Activated CD4-positive, alpha-beta T cell treated with anti-CD3 and anti-CD28 coated beads for 36 hours (primary cell): ENCODE measurements around the gene RAB4B. TPM values are rescaled to one million over a fixed set of nuclear protein-coding genes. Genes with fewer than 3 reads are reported as not detected.
"Not testable (repeated sequence)": the region's sequence is repeated elsewhere in the genome, so short reads cannot be mapped to it uniquely, and the experiment has no call there.

Source experiments
- ATAC-seq: fragments of 200-7000 bp; cut with Tn5 transposase; one replicate; pipeline ENCODE4 v1.10.0; 2021; ENCODE audit warnings: mild to moderate bottlenecking, moderate library complexity
- CTCF ChIA-PET: fragments of 350-600 bp; sonication (Branson Sonifier 250); formaldehyde crosslinking; loops from one replicate; lab custom pipeline; 2021; ENCODE audit warnings: antibody characterized with exemption; lab: Charles Lee
- POLR2A ChIA-PET: fragments of 350-600 bp; sonication (Branson Sonifier 250); formaldehyde crosslinking; loops from one replicate; lab custom pipeline; 2021; ENCODE audit warnings: antibody characterized with exemption, inconsistent platforms; lab: Charles Lee
- DNase-seq: peaks from one replicate; pipeline ENCODE4 v3.0.0-alpha.2; 2020
- H3K27ac Mint-ChIP-seq: one replicate; pipeline ENCODE4 v1.8.0; 2021; ENCODE audit warnings: mixed read lengths
- H3K27me3 Mint-ChIP-seq: one replicate; pipeline ENCODE4 v1.8.0; 2021; ENCODE audit warnings: mixed read lengths
- H3K36me3 Mint-ChIP-seq: one replicate; pipeline ENCODE4 v1.8.0; 2021; ENCODE audit warnings: low read depth, mixed read lengths
- H3K4me1 Mint-ChIP-seq: one replicate; pipeline ENCODE4 v1.8.0; 2021; ENCODE audit warnings: mixed read lengths
- H3K4me3 Mint-ChIP-seq: one replicate; pipeline ENCODE4 v1.8.0; 2021; ENCODE audit warnings: mild to moderate bottlenecking, moderate library complexity, mixed read lengths
- H3K9me3 Mint-ChIP-seq: one replicate; pipeline ENCODE4 v1.8.0; 2021; ENCODE audit warnings: low read depth, mixed read lengths
- intact Hi-C, 2 experiments: fragments of 100-400 bp; cut with DNase I in 1 of 2; cut with micrococcal nuclease in 1 of 2; formaldehyde crosslinking; loops; one replicate each; pipeline versions ENCODE4 v1.14.2 to v1.15.1; 2022 to 2024; cut with DNase I, micrococcal nuclease
- total RNA-seq, 2 experiments: library from RNA; stranded (reverse); gene quantifications; one replicate each; pipeline ENCODE4 v1.2.3, GENCODE V29; 2021

Gene RAB4B
- total RNA-seq, 2 experiments from 2014 or later = 26.4 to 33.7 TPM

DNA sequence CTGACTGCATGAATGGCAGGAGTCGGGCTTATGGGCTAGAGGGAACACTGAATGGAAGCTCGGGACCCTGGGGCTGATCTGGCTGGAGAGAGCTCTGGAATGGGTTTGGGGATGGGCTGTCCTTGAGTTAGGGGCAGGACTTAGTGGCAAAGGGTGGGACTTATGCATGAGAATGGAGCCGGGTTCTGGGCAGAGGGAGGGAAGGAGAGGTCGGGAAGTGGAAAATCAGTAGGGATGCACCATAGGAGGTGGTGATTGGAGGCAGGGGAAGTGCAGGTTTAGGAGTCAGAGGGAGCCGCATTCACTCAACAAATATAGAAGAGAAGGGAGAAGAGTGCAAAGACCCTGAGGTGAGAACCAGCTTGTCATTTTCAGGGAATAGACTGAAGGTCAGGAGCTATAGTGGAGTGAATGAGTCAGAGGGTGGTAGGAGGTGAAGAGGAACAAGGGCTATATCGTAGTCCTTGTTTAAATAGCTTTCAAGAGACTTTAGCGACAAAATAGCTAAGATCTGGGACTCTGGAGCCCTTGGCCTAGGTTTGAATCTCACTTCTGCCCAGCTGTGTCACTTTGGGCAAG, 748 bp downstream of the RAB4B start:
- peaks cover 11% of the 10 kb centered on the region for H3K36me3 Mint-ChIP-seq
- no peaks in the 10 kb centered on the region for H3K9me3 Mint-ChIP-seq
- no peaks in the 10 kb centered on the region for H3K27me3 Mint-ChIP-seq
- ATAC-seq (no peak), DNase-seq (no peak)
- peak overlapping the region; percentile 94 for H3K27ac Mint-ChIP-seq
- peaks cover 38% of the 10 kb centered on the region for H3K4me1 Mint-ChIP-seq
- POLR2A ChIA-PET = interaction anchor here (0.6 to 3.6 kb wide), 11 partner anchors 18 to 571 kb away, joined by 3 to 46 read pairs (median 4); partner anchors contain the start of genes ACTMAP, EGLN2, HNRNPUL1 and NUMBL
- CTCF ChIA-PET = interaction anchor here (0.7 to 4.5 kb wide), 16 partner anchors 8 to 485 kb away, joined by 3 to 47 read pairs (median 6); partner anchors contain the start of genes ACTMAP, COQ8B, EGLN2 and HNRNPUL1
- intact Hi-C loops = loop anchor here (1.0 to 2.0 kb wide), 13 partner anchors 20 to 619 kb away; partner anchors contain the start of genes COQ8B (in 2 of the 2), ACTMAP (in 1 of the 2), BCKDHA (in 1 of the 2) and C19orf47 (in 1 of the 2)
- H3K4me3 Mint-ChIP-seq = peak overlapping the region; percentile 84

GRCh38 chr19:40780582-40780981, 2.5 kb downstream of the RAB4B start:
- no peaks in the 10 kb centered on the region for H3K9me3 Mint-ChIP-seq
- H3K4me1 Mint-ChIP-seq = peaks cover 42% of the 10 kb centered on the region
- DNase-seq (no peak), ATAC-seq (no peak)
- intact Hi-C loops = no loop called here
- ChIA-PET POLR2A (no interaction called here), CTCF (interaction anchor here (4.5 kb wide), 1 partner anchor 17 kb away, joined by 47 read pairs; the partner anchor contains the start of gene EGLN2)
- no peaks in the 10 kb centered on the region for H3K27me3 Mint-ChIP-seq
- H3K4me3 Mint-ChIP-seq = no peak overlapping the region
- peak overlapping the region; percentile 69 for H3K27ac Mint-ChIP-seq
- H3K36me3 Mint-ChIP-seq = peaks cover 12% of the 10 kb centered on the region

GRCh38 chr19:40781140-40781539, 3.1 kb downstream of the RAB4B start:
- DNase-seq (no peak), ATAC-seq (no peak)
- Mint-ChIP-seq H3K4me1 (peaks cover 44% of the 10 kb centered on the region), H3K36me3 (peaks cover 13% of the 10 kb centered on the region), H3K9me3 (no peaks in the 10 kb centered on the region), H3K4me3 (no peak overlapping the region), H3K27me3 (no peaks in the 10 kb centered on the region), H3K27ac (no peak overlapping the region)
- ChIA-PET POLR2A (interaction anchor here (0.6 kb wide), 1 partner anchor 26 kb away, joined by 6 read pairs; no protein-coding TSS in a partner anchor), CTCF (no interaction called here)
- intact Hi-C loops = no loop called here

DNA sequence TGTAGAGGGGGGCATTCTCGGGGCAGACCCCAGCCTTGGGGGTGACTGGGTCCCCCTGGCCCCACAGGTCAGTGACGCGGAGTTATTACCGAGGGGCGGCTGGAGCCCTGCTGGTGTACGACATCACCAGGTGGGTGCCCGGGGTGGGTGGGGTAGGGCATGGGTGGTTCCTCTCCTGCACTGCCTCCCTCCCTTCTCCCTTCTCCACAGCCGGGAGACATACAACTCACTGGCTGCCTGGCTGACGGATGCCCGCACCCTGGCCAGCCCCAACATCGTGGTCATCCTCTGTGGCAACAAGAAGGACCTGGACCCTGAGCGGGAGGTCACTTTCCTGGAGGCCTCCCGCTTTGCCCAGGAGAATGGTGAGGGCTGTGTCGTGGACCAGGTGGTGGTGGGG, 5.7 kb downstream of the RAB4B start:
- H3K4me3 Mint-ChIP-seq = no peak overlapping the region
- H3K27ac Mint-ChIP-seq = no peak overlapping the region
- POLR2A ChIA-PET = no interaction called here
- no peak for ATAC-seq
- peaks cover 30% of the 10 kb centered on the region for H3K4me1 Mint-ChIP-seq
- H3K27me3 Mint-ChIP-seq = no peaks in the 10 kb centered on the region
- DNase-seq = no peak
- H3K36me3 Mint-ChIP-seq = peaks cover 16% of the 10 kb centered on the region
- CTCF ChIA-PET = interaction anchor here (1.0 kb wide), 1 partner anchor 37 kb away, joined by 3 read pairs; no protein-coding TSS in a partner anchor
- intact Hi-C loops = no loop called here
- H3K9me3 Mint-ChIP-seq = no peaks in the 10 kb centered on the region

GRCh38 chr19:40784146-40784545, 6.1 kb downstream of the RAB4B start:
- DNase-seq, H3K4me3 Mint-ChIP-seq, POLR2A ChIA-PET, ATAC-seq, H3K27me3 Mint-ChIP-seq, intact Hi-C loops, H3K9me3 Mint-ChIP-seq, H3K27ac Mint-ChIP-seq: not testable (repeated sequence)
- CTCF ChIA-PET = interaction anchor here (1.0 kb wide), 1 partner anchor 37 kb away, joined by 3 read pairs; no protein-coding TSS in a partner anchor
- peaks cover 16% of the 10 kb centered on the region for H3K36me3 Mint-ChIP-seq
- peaks cover 26% of the 10 kb centered on the region for H3K4me1 Mint-ChIP-seq

DNA sequence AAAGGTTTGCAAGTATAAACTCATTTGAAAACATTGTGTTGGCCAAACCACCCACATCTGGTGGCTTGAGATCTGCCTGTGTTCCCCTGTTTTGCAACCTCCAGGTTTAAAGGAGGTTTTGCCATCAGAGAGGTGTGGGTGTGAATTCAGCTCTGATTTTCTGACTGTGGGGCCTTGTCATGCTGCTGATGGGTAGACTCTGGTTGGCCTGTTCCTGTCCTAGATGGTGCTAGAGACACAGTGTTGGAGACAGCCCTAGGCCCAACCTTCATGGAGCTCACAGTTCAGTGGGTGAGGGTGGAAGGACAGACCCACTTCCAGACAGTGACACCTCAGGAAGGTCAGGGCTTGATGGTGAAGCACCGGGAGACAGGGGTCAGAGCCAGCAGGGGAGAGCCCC, 7.5 kb downstream of the RAB4B start:
- Mint-ChIP-seq H3K4me3 (no peak overlapping the region), H3K4me1 (peaks cover 12% of the 10 kb centered on the region), H3K36me3 (peaks cover 21% of the 10 kb centered on the region), H3K9me3 (no peaks in the 10 kb centered on the region), H3K27ac (no peak overlapping the region), H3K27me3 (no peaks in the 10 kb centered on the region)
- intact Hi-C loops = no loop called here
- DNase-seq = peak; percentile 22
- CTCF ChIA-PET = no interaction called here
- peak; percentile 86 for ATAC-seq
- POLR2A ChIA-PET = no interaction called here

- CTCF ChIA-PET = interaction anchor here (0.6 to 1.4 kb wide), 2 partner anchors 8 to 252 kb away, joined by 3 to 6 read pairs; partner anchors contain the start of gene RAB4B
Measured at GRCh38 chr19:40786060-40787037, 8.3 kb downstream of the RAB4B start.

GRCh38 chr19:40791349-40791748, 13.3 kb downstream of the RAB4B start:
- Mint-ChIP-seq H3K9me3 (no peaks in the 10 kb centered on the region), H3K27ac (no peak overlapping the region), H3K4me1 (peaks cover 20% of the 10 kb centered on the region), H3K27me3 (no peaks in the 10 kb centered on the region), H3K4me3 (no peak overlapping the region), H3K36me3 (peaks cover 11% of the 10 kb centered on the region)
- DNase-seq (no peak), ATAC-seq (no peak)
- intact Hi-C loops = loop anchor here in 1 of 2 experiments (10.0 kb wide), 1 partner anchor 507 kb away; the partner anchor contains the start of gene AKT2
- CTCF ChIA-PET = no interaction called here
- POLR2A ChIA-PET = no interaction called here

More at GRCh38 chr19:40786060-40787037, 8.3 kb downstream of the RAB4B start:
- peak overlapping the region; percentile 8 for H3K27ac Mint-ChIP-seq
- ATAC-seq = no peak
- H3K36me3 Mint-ChIP-seq = peaks cover 21% of the 10 kb centered on the region
- no peak overlapping the region for H3K4me3 Mint-ChIP-seq
- peaks cover 9% of the 10 kb centered on the region for H3K4me1 Mint-ChIP-seq
- intact Hi-C loops = no loop called here
- POLR2A ChIA-PET = interaction anchor here (0.5 to 0.6 kb wide), 2 partner anchors 15 to 25 kb away, joined by 3 to 4 read pairs; no protein-coding TSS in a partner anchor
- H3K9me3 Mint-ChIP-seq = no peaks in the 10 kb centered on the region
- no peak for DNase-seq
- no peaks in the 10 kb centered on the region for H3K27me3 Mint-ChIP-seq

DNA sequence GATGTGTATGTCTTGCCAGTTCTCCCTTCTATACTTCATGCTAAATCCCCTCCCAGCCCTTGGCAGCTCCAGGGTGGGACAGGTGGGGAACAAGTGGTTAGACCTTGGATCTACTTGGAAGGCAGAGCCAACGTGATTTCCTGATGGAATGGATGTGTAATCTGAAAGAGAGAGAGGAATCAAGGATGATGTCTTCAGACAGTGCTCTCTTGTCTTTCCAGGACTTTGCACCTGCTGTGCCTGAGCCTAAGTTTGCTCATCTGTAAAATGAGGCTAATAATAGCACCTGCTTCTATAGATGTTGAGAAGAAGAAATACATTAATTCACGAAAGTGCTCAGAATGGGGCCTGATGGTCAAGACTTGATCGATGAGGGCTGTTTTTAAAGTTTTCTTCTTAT, 13.9 kb downstream of the RAB4B start:
- ChIA-PET CTCF (interaction anchor here (2.0 kb wide), 1 partner anchor 14 kb away, joined by 7 read pairs; the partner anchor contains the start of gene RAB4B), POLR2A (no interaction called here)
- no peaks in the 10 kb centered on the region for H3K9me3 Mint-ChIP-seq
- ATAC-seq (no peak), DNase-seq (no peak)
- no peak overlapping the region for H3K4me3 Mint-ChIP-seq
- intact Hi-C loops = loop anchor here (1.0 to 10.0 kb wide), 2 partner anchors 38 to 507 kb away; partner anchors contain the start of gene AKT2 (in 1 of the 2)
- H3K4me1 Mint-ChIP-seq = peaks cover 23% of the 10 kb centered on the region
- peaks cover 10% of the 10 kb centered on the region for H3K36me3 Mint-ChIP-seq
- peak overlapping the region; percentile 68 for H3K27ac Mint-ChIP-seq
- H3K27me3 Mint-ChIP-seq = no peaks in the 10 kb centered on the region

GRCh38 chr19:40797166-40797962, 19.3 kb downstream of the RAB4B start:
- Mint-ChIP-seq H3K27me3 (no peaks in the 10 kb centered on the region), H3K9me3 (no peaks in the 10 kb centered on the region), H3K4me3 (peak overlapping the region; percentile 91), H3K27ac (peak overlapping the region; percentile 97), H3K36me3 (peaks cover 18% of the 10 kb centered on the region), H3K4me1 (peaks cover 46% of the 10 kb centered on the region)
- ChIA-PET CTCF (interaction anchor here (1.1 to 4.3 kb wide), 6 partner anchors 9 to 135 kb away, joined by 3 to 47 read pairs (median 4); partner anchors contain the start of gene RAB4B), POLR2A (interaction anchor here (0.6 to 1.8 kb wide), 6 partner anchors 9 to 829 kb away, joined by 3 to 25 read pairs (median 7); partner anchors contain the start of genes ACTMAP, RAB4B and SNRPA)
- DNase-seq (no peak), ATAC-seq (no peak)
- intact Hi-C loops = loop anchor here (5.0 to 10.0 kb wide), 3 partner anchors 370 to 1065 kb away; partner anchors contain the start of genes AKT2 (in 1 of the 2), RPS19 (in 1 of the 2) and SERTAD1 (in 1 of the 2)
